22Rv1 (cell line): ENCODE results near the gene DHRS12.

Source experiments
- ZFX ChIP-seq: fragments of 450-650 bp; IDR thresholded peaks from 2 replicates; pipeline ENCODE4 v1.6.1; 2017; ENCODE audit warnings: antibody characterized with exemption, borderline replicate concordance
- TF ChIP-seq, protein P1 (sequence below): fragments of 450-650 bp; IDR thresholded peaks from 2 replicates; pipeline ENCODE4 v1.5.1; 2017; ENCODE audit warnings: mild to moderate bottlenecking

DNA sequence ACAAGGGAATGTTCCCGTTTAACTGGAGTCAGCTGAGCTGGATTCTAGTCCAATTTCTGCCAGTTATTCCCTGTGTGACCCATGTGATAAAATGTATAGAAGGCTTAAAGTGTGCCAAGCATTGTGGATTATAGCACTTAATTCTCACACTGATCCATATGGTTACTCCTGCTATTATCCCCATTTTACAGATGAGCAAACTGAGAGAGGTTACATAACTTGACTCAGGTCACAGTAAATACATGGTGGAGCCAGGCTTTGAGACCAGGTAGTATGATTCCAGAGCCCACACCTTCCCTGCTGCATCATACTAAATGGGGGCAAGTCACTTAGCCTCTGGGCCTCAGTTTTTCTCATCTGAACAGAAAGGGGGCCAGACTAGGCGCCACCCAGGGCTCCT, 2.0 kb upstream of the DHRS12 start:
- TF ChIP-seq, protein P1, sequence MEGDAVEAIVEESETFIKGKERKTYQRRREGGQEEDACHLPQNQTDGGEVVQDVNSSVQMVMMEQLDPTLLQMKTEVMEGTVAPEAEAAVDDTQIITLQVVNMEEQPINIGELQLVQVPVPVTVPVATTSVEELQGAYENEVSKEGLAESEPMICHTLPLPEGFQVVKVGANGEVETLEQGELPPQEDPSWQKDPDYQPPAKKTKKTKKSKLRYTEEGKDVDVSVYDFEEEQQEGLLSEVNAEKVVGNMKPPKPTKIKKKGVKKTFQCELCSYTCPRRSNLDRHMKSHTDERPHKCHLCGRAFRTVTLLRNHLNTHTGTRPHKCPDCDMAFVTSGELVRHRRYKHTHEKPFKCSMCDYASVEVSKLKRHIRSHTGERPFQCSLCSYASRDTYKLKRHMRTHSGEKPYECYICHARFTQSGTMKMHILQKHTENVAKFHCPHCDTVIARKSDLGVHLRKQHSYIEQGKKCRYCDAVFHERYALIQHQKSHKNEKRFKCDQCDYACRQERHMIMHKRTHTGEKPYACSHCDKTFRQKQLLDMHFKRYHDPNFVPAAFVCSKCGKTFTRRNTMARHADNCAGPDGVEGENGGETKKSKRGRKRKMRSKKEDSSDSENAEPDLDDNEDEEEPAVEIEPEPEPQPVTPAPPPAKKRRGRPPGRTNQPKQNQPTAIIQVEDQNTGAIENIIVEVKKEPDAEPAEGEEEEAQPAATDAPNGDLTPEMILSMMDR, result no peak
- TF ChIP-seq ZFX, result no peak
